Neural cell (in vitro differentiated cells): ENCODE data around the gene CAMK2B. TPM values are rescaled to one million over a fixed set of nuclear protein-coding genes. Genes with fewer than 3 reads are reported as not detected.

Source experiments
- H2AFZ ChIP-seq: fragments of 200-600, 300-800 bp; sonication (generic), shearing (Covaris generic); 2 replicates; pipeline ENCODE4 v1.6.0; 2014; ENCODE audit warnings: low read depth, mild to moderate bottlenecking, antibody characterized with exemption, low read length, moderate library complexity
- H3F3A ChIP-seq: fragments of 200-600 bp; shearing (Covaris generic); 2 replicates; pipeline ENCODE4 v1.6.1; 2016; ENCODE audit warnings: mild to moderate bottlenecking, moderate library complexity, mixed read lengths, antibody characterized with exemption, low read length; ENCODE audit not compliant: insufficient read depth, poor library complexity, severe bottlenecking
- H3K27ac ChIP-seq: fragments of 200-600, 300-800 bp; sonication (generic), shearing (Covaris generic); 2 replicates; pipeline ENCODE4 v1.5.1; 2014; ENCODE audit warnings: mild to moderate bottlenecking, low read length, moderate library complexity
- H3K27me3 ChIP-seq: fragments of 300-800, 200-600 bp; sonication (generic), shearing (Covaris generic); 2 replicates; pipeline ENCODE4 v1.6.0; 2014; ENCODE audit warnings: mild to moderate bottlenecking, low read depth, low read length, moderate library complexity; ENCODE audit not compliant: insufficient read depth
- H3K36me3 ChIP-seq: fragments of 300-800, 200-600 bp; sonication (generic), shearing (Covaris generic); 2 replicates; pipeline ENCODE4 v1.5.1; 2014; ENCODE audit warnings: mild to moderate bottlenecking, antibody characterized with exemption, low read length, moderate library complexity; ENCODE audit not compliant: insufficient read depth
- H3K4me2 ChIP-seq: fragments of 300-800, 200-600 bp; sonication (generic), shearing (Covaris generic); 2 replicates; pipeline ENCODE4 v1.6.0; 2014; ENCODE audit warnings: mild to moderate bottlenecking, low read length
- H3K4me3 ChIP-seq: fragments of 300-800, 200-600 bp; sonication (generic), shearing (Covaris generic); 2 replicates; pipeline ENCODE4 v1.5.1; 2014; ENCODE audit warnings: mild to moderate bottlenecking, low read length, moderate library complexity
- H3K79me2 ChIP-seq: fragments of 200-600 bp; shearing (Covaris generic); replicated peaks from 2 replicates; pipeline ENCODE4 v1.6.0; 2014; ENCODE audit warnings: mild to moderate bottlenecking, low read length, moderate library complexity; ENCODE audit not compliant: insufficient read depth
- H3K9ac ChIP-seq: fragments of 300-800, 200-600 bp; sonication (generic), shearing (Covaris generic); 2 replicates; pipeline ENCODE4 v1.6.1; 2016; ENCODE audit warnings: mild to moderate bottlenecking, low read length, mixed read lengths
- H3K9me2 ChIP-seq: fragments of 200-600 bp; shearing (Covaris generic); 2 replicates; pipeline ENCODE4 v1.6.1; 2016; ENCODE audit warnings: mild to moderate bottlenecking, low read length, mixed read lengths; ENCODE audit not compliant: insufficient read depth
- H3K9me3 ChIP-seq: fragments of 200-600, 300-800 bp; sonication (generic), shearing (Covaris generic); 2 replicates; pipeline ENCODE4 v1.6.1; 2016; ENCODE audit warnings: mild to moderate bottlenecking, mixed run types, low read length, moderate library complexity, mixed read lengths
- H4K20me1 ChIP-seq: fragments of 200-600 bp; shearing (Covaris generic); 2 replicates; pipeline ENCODE4 v1.6.1; 2016; ENCODE audit warnings: mild to moderate bottlenecking, mixed run types; ENCODE audit not compliant: insufficient read depth
- EP300 ChIP-seq: fragments of 450-650 bp; conservative IDR thresholded peaks from 2 replicates; pipeline ENCODE4 v1.6.1; 2014; ENCODE audit warnings: antibody characterized with exemption, mild to moderate bottlenecking, moderate library complexity; ENCODE audit not compliant: poor library complexity, severe bottlenecking
- EZH2 ChIP-seq: fragments of 200-600, 300-800 bp; shearing (Covaris generic), sonication (generic); IDR thresholded peaks from 2 replicates; pipeline ENCODE4 v1.6.1; 2014; ENCODE audit warnings: antibody characterized with exemption, low read length, borderline replicate concordance, mild to moderate bottlenecking; ENCODE audit not compliant: insufficient read depth, poor library complexity, severe bottlenecking
- MXI1 ChIP-seq: fragments of 450-650 bp; conservative IDR thresholded peaks from 2 replicates; pipeline ENCODE4 v1.6.1; 2014; ENCODE audit warnings: antibody characterized with exemption, mild to moderate bottlenecking; ENCODE audit not compliant: poor library complexity, severe bottlenecking
- POLR2AphosphoS5 ChIP-seq: IDR thresholded peaks from 2 replicates; pipeline ENCODE4 v1.6.1; 2012
- RAD21 ChIP-seq: fragments of 450-650 bp; conservative IDR thresholded peaks from 2 replicates; pipeline ENCODE4 v1.6.1; 2014; ENCODE audit warnings: antibody characterized with exemption, mild to moderate bottlenecking, moderate library complexity
- SMC3 ChIP-seq: fragments of 450-650 bp; conservative IDR thresholded peaks from 2 replicates; pipeline ENCODE4 v1.6.1; 2014; ENCODE audit warnings: antibody characterized with exemption, mild to moderate bottlenecking, moderate library complexity; ENCODE audit not compliant: poor library complexity
- TAF1 ChIP-seq: IDR thresholded peaks from 2 replicates; pipeline ENCODE4 v1.6.1; 2012; ENCODE audit warnings: low read depth
- polyA plus RNA-seq: library from polyadenylated mRNA; depleted of rRNA; stranded (reverse); fragments of >200 nt; gene quantifications from 2 replicates; pipeline ENCODE4 v1.2.3, GENCODE V29; 2014
- TF ChIP-seq, protein P1 (sequence below): fragments of 450-650 bp; IDR thresholded peaks from 2 replicates; pipeline ENCODE4 v1.5.1; 2014; ENCODE audit warnings: antibody characterized with exemption, mild to moderate bottlenecking, moderate library complexity; ENCODE audit not compliant: poor library complexity, severe bottlenecking
- TF ChIP-seq, protein P2 (sequence below): IDR thresholded peaks from 2 replicates; pipeline ENCODE4 v1.6.1; 2012; ENCODE audit warnings: borderline replicate concordance

The CAMK2B gene
- polyA plus RNA-seq, 1 donor from 2014 or later: 67.3 TPM

- Histone ChIP-seq H3K36me3 (no peaks in the 10 kb centered on the region), H3K79me2 (no peaks in the 10 kb centered on the region), H3K9me2 (no peaks in the 10 kb centered on the region), H3K9me3 (peaks cover 5% of the 10 kb centered on the region), H3K4me2 (no peak overlapping the region), H3F3A (no peaks in the 10 kb centered on the region), H3K27me3 (no peaks in the 10 kb centered on the region), H3K27ac (no peak overlapping the region), H3K9ac (no peak overlapping the region), H3K4me3 (no peak overlapping the region), H4K20me1 (no peaks in the 10 kb centered on the region), H2AFZ (no peak overlapping the region)
- TF ChIP-seq SMC3: no peak
Measured at GRCh38 chr7:44217223-44217714, 108.1 kb downstream of the CAMK2B start.

GRCh38 chr7:44216521-44217222 lies 108.7 kb downstream of the CAMK2B start:
- no peak overlapping the region for H3K4me2 ChIP-seq
- H3K9me2 ChIP-seq: no peaks in the 10 kb centered on the region
- H3K27ac ChIP-seq: no peak overlapping the region
- peaks cover 5% of the 10 kb centered on the region for H3K9me3 ChIP-seq
- H3K36me3 ChIP-seq: no peaks in the 10 kb centered on the region
- H2AFZ ChIP-seq: no peak overlapping the region
- H3K4me3 ChIP-seq: no peak overlapping the region
- H3K9ac ChIP-seq: no peak overlapping the region
- no peaks in the 10 kb centered on the region for H3K79me2 ChIP-seq
- TF ChIP-seq POLR2AphosphoS5 (no peak), TAF1 (no peak), EP300 (no peak), RAD21 (no peak), EZH2 (no peak), SMC3 (no peak), MXI1 (no peak)
- TF ChIP-seq, protein P1, sequence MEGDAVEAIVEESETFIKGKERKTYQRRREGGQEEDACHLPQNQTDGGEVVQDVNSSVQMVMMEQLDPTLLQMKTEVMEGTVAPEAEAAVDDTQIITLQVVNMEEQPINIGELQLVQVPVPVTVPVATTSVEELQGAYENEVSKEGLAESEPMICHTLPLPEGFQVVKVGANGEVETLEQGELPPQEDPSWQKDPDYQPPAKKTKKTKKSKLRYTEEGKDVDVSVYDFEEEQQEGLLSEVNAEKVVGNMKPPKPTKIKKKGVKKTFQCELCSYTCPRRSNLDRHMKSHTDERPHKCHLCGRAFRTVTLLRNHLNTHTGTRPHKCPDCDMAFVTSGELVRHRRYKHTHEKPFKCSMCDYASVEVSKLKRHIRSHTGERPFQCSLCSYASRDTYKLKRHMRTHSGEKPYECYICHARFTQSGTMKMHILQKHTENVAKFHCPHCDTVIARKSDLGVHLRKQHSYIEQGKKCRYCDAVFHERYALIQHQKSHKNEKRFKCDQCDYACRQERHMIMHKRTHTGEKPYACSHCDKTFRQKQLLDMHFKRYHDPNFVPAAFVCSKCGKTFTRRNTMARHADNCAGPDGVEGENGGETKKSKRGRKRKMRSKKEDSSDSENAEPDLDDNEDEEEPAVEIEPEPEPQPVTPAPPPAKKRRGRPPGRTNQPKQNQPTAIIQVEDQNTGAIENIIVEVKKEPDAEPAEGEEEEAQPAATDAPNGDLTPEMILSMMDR: no peak
- TF ChIP-seq, protein P2, sequence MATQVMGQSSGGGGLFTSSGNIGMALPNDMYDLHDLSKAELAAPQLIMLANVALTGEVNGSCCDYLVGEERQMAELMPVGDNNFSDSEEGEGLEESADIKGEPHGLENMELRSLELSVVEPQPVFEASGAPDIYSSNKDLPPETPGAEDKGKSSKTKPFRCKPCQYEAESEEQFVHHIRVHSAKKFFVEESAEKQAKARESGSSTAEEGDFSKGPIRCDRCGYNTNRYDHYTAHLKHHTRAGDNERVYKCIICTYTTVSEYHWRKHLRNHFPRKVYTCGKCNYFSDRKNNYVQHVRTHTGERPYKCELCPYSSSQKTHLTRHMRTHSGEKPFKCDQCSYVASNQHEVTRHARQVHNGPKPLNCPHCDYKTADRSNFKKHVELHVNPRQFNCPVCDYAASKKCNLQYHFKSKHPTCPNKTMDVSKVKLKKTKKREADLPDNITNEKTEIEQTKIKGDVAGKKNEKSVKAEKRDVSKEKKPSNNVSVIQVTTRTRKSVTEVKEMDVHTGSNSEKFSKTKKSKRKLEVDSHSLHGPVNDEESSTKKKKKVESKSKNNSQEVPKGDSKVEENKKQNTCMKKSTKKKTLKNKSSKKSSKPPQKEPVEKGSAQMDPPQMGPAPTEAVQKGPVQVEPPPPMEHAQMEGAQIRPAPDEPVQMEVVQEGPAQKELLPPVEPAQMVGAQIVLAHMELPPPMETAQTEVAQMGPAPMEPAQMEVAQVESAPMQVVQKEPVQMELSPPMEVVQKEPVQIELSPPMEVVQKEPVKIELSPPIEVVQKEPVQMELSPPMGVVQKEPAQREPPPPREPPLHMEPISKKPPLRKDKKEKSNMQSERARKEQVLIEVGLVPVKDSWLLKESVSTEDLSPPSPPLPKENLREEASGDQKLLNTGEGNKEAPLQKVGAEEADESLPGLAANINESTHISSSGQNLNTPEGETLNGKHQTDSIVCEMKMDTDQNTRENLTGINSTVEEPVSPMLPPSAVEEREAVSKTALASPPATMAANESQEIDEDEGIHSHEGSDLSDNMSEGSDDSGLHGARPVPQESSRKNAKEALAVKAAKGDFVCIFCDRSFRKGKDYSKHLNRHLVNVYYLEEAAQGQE: no peak
- H3F3A ChIP-seq: no peaks in the 10 kb centered on the region
- H4K20me1 ChIP-seq: no peaks in the 10 kb centered on the region
- H3K27me3 ChIP-seq: no peaks in the 10 kb centered on the region
